ENCODE data around the gene GPBAR1. TPM values are rescaled to one million over a fixed set of nuclear protein-coding genes. Genes with fewer than 3 reads are reported as not detected.
"Not testable (repeated sequence)": the region's sequence is repeated elsewhere in the genome, so short reads cannot be mapped to it uniquely, and the experiment has no call there.

The GPBAR1 gene
- polyA plus RNA-seq, 1 donor: 1.2 TPM

- no peak for DNase-seq
Measured at GRCh38 chr2:218266316-218266979, 5.6 kb downstream of the GPBAR1 start.

GRCh38 chr2:218267259-218267658 is 6.4 kb downstream of the GPBAR1 start:
- DNase-seq: no peak

GRCh38 chr2:218269900-218270720 is 9.3 kb downstream of the GPBAR1 start, which contains the start of the genes AAMP and PNKD:
Gene AAMP (minus strand): TSS chr2:218270137. CDS start chr2:218270086, 51 bp downstream.
Gene PNKD (plus strand): TSS chr2:218270519. CDS start chr2:218270536, 17 bp downstream.
- peak; percentile 100 for DNase-seq

GRCh38 chr2:218270721-218271486 is 10.1 kb downstream of the GPBAR1 start:
- DNase-seq: no peak

- DNase-seq: no peak
Measured at GRCh38 chr2:218271487-218271797, 10.6 kb downstream of the GPBAR1 start.

- no peak for DNase-seq
Measured at GRCh38 chr2:218271865-218272530, 11.2 kb downstream of the GPBAR1 start.

GRCh38 chr2:218272531-218273212 is 11.9 kb downstream of the GPBAR1 start:
- DNase-seq: peak; percentile 77

GRCh38 chr2:218273214-218273907 is 12.5 kb downstream of the GPBAR1 start:
- DNase-seq: not testable (repeated sequence)

- DNase-seq: no peak
Measured at GRCh38 chr2:218273908-218274249, 13.1 kb downstream of the GPBAR1 start.

- DNase-seq: no peak
Measured at GRCh38 chr2:218274586-218274985, 13.8 kb downstream of the GPBAR1 start.

GRCh38 chr2:218275371-218276072 is 14.7 kb downstream of the GPBAR1 start:
- no peak for DNase-seq

GRCh38 chr2:218276986-218277755 is 16.4 kb downstream of the GPBAR1 start:
- no peak for DNase-seq

GRCh38 chr2:218277921-218278320 is 17.1 kb downstream of the GPBAR1 start:
- no peak for DNase-seq

- DNase-seq: no peak
Measured at GRCh38 chr2:218278531-218279360, 17.9 kb downstream of the GPBAR1 start.

GRCh38 chr2:218280260-218280870 is 19.6 kb downstream of the GPBAR1 start:
- no peak for DNase-seq

- DNase-seq: no peak
Measured at GRCh38 chr2:218281449-218281848, 20.6 kb downstream of the GPBAR1 start.

- DNase-seq: no peak
Measured at GRCh38 chr2:218282173-218282991, 21.6 kb downstream of the GPBAR1 start.

Measured in left kidney (tissue), 2 donors.